Measurements from ENCODE around the gene NOS1AP.

NOS1AP gene

DNA sequence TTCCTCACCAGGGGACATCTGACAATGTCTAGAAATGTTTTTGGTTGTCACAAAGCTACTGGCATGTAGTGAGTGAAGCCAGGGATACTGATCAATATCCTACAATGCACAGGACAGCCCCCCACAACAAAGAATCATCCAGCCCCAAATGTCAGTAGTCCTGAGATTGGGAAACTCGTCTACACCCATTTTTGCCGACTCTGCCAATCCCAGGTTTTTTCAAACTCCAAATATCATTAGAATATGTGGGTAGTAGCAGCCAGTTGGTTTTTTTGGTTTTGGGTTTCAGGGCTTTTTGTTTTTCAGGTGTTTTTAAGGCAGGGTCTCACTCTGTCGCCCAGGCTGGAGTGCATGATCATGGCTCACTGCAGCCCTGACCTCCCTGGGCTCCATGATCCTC is 301.2 kb downstream of the NOS1AP start:
- Histone ChIP-seq H3K27me3 (ENCODE audit: insufficient read depth, low read length) (no peaks in the 10 kb centered on the region), H3K27ac (ENCODE audit: low read depth, low read length) (no peak overlapping the region)

DNA sequence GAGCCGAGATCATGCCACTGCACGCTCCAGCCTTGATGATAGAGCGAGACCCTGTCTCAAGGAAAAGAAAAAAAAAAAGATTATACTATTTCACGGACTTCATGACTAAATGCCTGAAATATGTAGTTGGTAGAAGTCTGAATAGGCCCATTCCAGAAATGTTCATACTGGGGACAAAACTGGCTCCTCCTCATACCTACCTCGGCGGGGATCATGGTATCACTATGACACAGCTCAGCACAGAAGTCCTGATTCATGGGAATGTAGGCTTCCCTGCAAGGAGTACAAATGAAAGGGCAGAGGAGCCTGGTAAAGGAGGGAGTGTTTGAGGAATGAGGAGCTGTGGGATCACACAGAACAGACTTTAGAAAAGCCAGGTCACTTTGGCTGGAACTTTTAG is 302.1 kb downstream of the NOS1AP start:
- peaks cover 12% of the 10 kb centered on the region for H3K4me1 ChIP-seq (ENCODE audit: control insufficient read depth, insufficient read depth, low read length, unreplicated experiment)
- H3K4me3 ChIP-seq (ENCODE audit: low read depth, low read length) = no peak overlapping the region
- H3K36me3 ChIP-seq (ENCODE audit: insufficient read depth, low read length) = no peaks in the 10 kb centered on the region
- no peaks in the 10 kb centered on the region for H3K79me2 ChIP-seq (ENCODE audit: control insufficient read depth, insufficient read depth, low read length, unreplicated experiment)
- no peak overlapping the region for H2AFZ ChIP-seq (ENCODE audit: low read length, unreplicated experiment)
- no peak overlapping the region for H3K27ac ChIP-seq (ENCODE audit: low read depth, low read length)
- H3K27me3 ChIP-seq (ENCODE audit: insufficient read depth, low read length) = no peaks in the 10 kb centered on the region

More for the DNA sequence above, 301.2 kb downstream of the NOS1AP start:
- Histone ChIP-seq H3K36me3 (ENCODE audit: insufficient read depth, low read length) (no peaks in the 10 kb centered on the region), H3K4me3 (ENCODE audit: low read depth, low read length) (no peak overlapping the region), H3K4me1 (ENCODE audit: control insufficient read depth, insufficient read depth, low read length, unreplicated experiment) (peaks cover 12% of the 10 kb centered on the region), H2AFZ (ENCODE audit: low read length, unreplicated experiment) (no peak overlapping the region), H3K79me2 (ENCODE audit: control insufficient read depth, insufficient read depth, low read length, unreplicated experiment) (no peaks in the 10 kb centered on the region)

GRCh38 chr1:162372159-162373071 is 302.9 kb downstream of the NOS1AP start:
- Histone ChIP-seq H3K36me3 (ENCODE audit: insufficient read depth, low read length) (no peaks in the 10 kb centered on the region), H3K27me3 (ENCODE audit: insufficient read depth, low read length) (no peaks in the 10 kb centered on the region), H3K4me3 (ENCODE audit: low read depth, low read length) (no peak overlapping the region), H3K27ac (ENCODE audit: low read depth, low read length) (no peak overlapping the region), H3K79me2 (ENCODE audit: control insufficient read depth, insufficient read depth, low read length, unreplicated experiment) (no peaks in the 10 kb centered on the region), H3K4me1 (ENCODE audit: control insufficient read depth, insufficient read depth, low read length, unreplicated experiment) (peaks cover 12% of the 10 kb centered on the region), H2AFZ (ENCODE audit: low read length, unreplicated experiment) (no peak overlapping the region)

DNA sequence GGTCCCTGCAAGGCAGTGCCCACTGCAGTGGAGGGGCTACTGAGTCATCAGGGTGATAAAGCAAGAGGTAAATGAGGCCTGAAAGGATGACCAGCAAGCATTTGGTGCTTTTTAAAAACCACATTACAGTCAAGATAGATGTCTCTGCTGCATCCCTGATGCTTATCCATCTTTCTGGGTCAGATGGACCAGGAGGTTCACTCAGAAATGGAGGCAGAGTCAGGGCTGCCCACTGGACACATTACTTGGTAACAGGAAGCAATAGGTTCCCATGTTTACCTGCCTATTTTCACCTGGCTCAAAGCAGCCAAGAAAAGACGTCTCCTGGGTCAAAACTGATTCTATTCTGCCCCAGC is 303.6 kb downstream of the NOS1AP start:
- no peaks in the 10 kb centered on the region for H3K79me2 ChIP-seq (ENCODE audit: control insufficient read depth, insufficient read depth, low read length, unreplicated experiment)
- no peak overlapping the region for H3K27ac ChIP-seq (ENCODE audit: low read depth, low read length)
- H3K36me3 ChIP-seq (ENCODE audit: insufficient read depth, low read length) = no peaks in the 10 kb centered on the region
- no peak overlapping the region for H2AFZ ChIP-seq (ENCODE audit: low read length, unreplicated experiment)
- H3K4me3 ChIP-seq (ENCODE audit: low read depth, low read length) = no peak overlapping the region
- H3K27me3 ChIP-seq (ENCODE audit: insufficient read depth, low read length) = no peaks in the 10 kb centered on the region
- H3K4me1 ChIP-seq (ENCODE audit: control insufficient read depth, insufficient read depth, low read length, unreplicated experiment) = peaks cover 12% of the 10 kb centered on the region

GRCh38 chr1:162373541-162374260 is 304.2 kb downstream of the NOS1AP start:
- Histone ChIP-seq H2AFZ (ENCODE audit: low read length, unreplicated experiment) (no peak overlapping the region), H3K27me3 (ENCODE audit: insufficient read depth, low read length) (no peaks in the 10 kb centered on the region), H3K79me2 (ENCODE audit: control insufficient read depth, insufficient read depth, low read length, unreplicated experiment) (no peaks in the 10 kb centered on the region), H3K27ac (ENCODE audit: low read depth, low read length) (no peak overlapping the region), H3K4me1 (ENCODE audit: control insufficient read depth, insufficient read depth, low read length, unreplicated experiment) (peaks cover 12% of the 10 kb centered on the region), H3K36me3 (ENCODE audit: insufficient read depth, low read length) (no peaks in the 10 kb centered on the region), H3K4me3 (ENCODE audit: low read depth, low read length) (no peak overlapping the region)

GRCh38 chr1:162374406-162374805 is 304.9 kb downstream of the NOS1AP start:
- no peak overlapping the region for H2AFZ ChIP-seq (ENCODE audit: low read length, unreplicated experiment)
- H3K27ac ChIP-seq (ENCODE audit: low read depth, low read length) = no peak overlapping the region
- H3K4me3 ChIP-seq (ENCODE audit: low read depth, low read length) = no peak overlapping the region
- H3K79me2 ChIP-seq (ENCODE audit: control insufficient read depth, insufficient read depth, low read length, unreplicated experiment) = no peaks in the 10 kb centered on the region
- no peaks in the 10 kb centered on the region for H3K36me3 ChIP-seq (ENCODE audit: insufficient read depth, low read length)
- no peaks in the 10 kb centered on the region for H3K27me3 ChIP-seq (ENCODE audit: insufficient read depth, low read length)
- H3K4me1 ChIP-seq (ENCODE audit: control insufficient read depth, insufficient read depth, low read length, unreplicated experiment) = peaks cover 12% of the 10 kb centered on the region

DNA sequence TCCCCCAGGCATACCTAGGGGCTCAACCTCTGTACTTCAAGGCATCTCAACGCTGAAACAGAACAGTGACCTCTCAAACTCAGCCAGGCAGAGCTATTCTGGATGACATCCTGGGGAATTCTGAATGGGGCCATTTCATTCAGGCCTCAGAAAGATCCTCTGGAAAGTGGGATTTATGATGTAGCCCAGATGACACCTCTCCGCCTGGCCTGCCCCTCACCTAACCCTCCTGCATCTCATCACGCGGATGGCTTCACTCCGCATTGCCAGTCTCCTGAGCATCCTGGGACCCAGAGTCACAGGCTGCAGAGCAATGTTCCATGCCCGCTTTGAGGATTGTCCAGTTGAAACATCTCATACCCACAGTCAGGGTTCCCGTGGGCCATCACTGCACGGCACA is 306.0 kb downstream of the NOS1AP start:
- H2AFZ ChIP-seq (ENCODE audit: low read length, unreplicated experiment) = no peak overlapping the region
- no peak overlapping the region for H3K27ac ChIP-seq (ENCODE audit: low read depth, low read length)
- H3K36me3 ChIP-seq (ENCODE audit: insufficient read depth, low read length) = no peaks in the 10 kb centered on the region
- H3K4me1 ChIP-seq (ENCODE audit: control insufficient read depth, insufficient read depth, low read length, unreplicated experiment) = peaks cover 12% of the 10 kb centered on the region
- no peaks in the 10 kb centered on the region for H3K27me3 ChIP-seq (ENCODE audit: insufficient read depth, low read length)
- H3K79me2 ChIP-seq (ENCODE audit: control insufficient read depth, insufficient read depth, low read length, unreplicated experiment) = no peaks in the 10 kb centered on the region
- H3K4me3 ChIP-seq (ENCODE audit: low read depth, low read length) = no peak overlapping the region

DNA sequence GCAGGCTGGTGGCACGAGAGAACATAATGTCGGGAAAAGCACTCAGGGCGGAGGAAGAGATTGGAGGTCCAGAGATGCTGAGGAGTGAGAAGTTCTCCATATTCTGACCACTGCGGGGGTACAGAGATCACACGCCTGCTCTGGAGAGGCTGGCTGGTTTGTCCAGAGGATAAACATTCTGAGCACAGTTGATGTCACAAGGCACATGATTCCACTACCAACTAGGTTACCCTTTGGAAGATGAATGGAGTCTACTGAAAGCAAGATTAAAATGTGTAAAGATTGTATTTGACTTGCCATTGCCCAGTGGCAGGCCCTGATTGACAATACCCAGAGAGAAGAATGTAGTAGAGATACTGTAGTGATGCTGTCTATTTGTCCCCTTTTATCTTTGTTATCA is 307.2 kb downstream of the NOS1AP start, which contains the start of gene SPATA46:
Gene SPATA46, minus strand, starts transcription at position 164 of the 400 bp plus-strand sequence. Its CDS starts 64 bp downstream, at position 100.
- H3K79me2 ChIP-seq (ENCODE audit: control insufficient read depth, insufficient read depth, low read length, unreplicated experiment) = no peaks in the 10 kb centered on the region
- no peak within 1 kb of the TSS for H3K4me3 ChIP-seq (ENCODE audit: low read depth, low read length)
- H3K27me3 ChIP-seq (ENCODE audit: insufficient read depth, low read length) = no peaks in the 10 kb centered on the region
- H3K36me3 ChIP-seq (ENCODE audit: insufficient read depth, low read length) = no peaks in the 10 kb centered on the region
- H3K27ac ChIP-seq (ENCODE audit: low read depth, low read length) = no peak within 1 kb of the TSS
- peaks cover 19% of the 10 kb centered on the region for H3K4me1 ChIP-seq (ENCODE audit: control insufficient read depth, insufficient read depth, low read length, unreplicated experiment)
- H2AFZ ChIP-seq (ENCODE audit: low read length, unreplicated experiment) = no peak within 1 kb of the TSS

DNA sequence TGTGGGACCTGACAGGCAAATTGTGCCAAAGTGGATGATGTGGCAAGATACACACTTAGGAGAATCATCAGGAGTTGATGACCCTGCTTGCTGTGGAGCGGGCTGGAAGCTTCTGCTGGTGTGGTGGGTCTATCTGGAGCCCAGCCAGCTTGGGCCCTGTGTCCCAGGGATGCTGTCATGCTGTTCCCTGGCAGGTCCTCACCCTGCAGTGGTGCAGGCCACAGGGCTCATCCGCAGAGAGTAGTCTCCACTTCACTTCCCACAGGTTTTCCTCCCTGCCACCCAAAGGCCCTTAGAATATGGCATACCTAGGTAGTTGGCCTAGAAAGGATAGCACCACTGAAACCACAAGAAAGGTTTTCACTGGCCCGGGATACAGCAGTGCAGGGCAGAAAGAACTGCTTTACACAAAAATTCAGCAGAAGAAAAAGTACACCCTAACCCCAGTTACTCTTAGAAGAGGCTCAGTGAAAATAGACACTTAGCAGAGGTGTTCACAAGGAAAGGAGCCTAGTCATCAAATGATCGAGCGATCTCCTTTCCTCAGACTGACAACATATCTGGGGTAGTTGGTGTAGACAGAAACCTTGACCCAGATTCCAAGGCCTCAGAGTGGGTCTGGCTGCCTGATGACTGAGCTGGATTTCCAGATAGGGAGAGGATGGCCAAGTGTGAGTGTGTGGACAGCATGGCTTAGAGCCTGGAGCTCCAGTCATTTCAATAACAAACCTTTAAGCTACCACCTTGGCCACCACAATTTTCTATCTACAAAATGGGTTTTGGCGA is 310.8 kb downstream of the NOS1AP start:
- Histone ChIP-seq H3K27me3 (ENCODE audit: insufficient read depth, low read length) (no peaks in the 10 kb centered on the region), H3K79me2 (ENCODE audit: control insufficient read depth, insufficient read depth, low read length, unreplicated experiment) (no peaks in the 10 kb centered on the region), H3K4me3 (ENCODE audit: low read depth, low read length) (no peak overlapping the region), H3K27ac (ENCODE audit: low read depth, low read length) (no peak overlapping the region), H3K36me3 (ENCODE audit: insufficient read depth, low read length) (no peaks in the 10 kb centered on the region), H2AFZ (ENCODE audit: low read length, unreplicated experiment) (no peak overlapping the region), H3K4me1 (ENCODE audit: control insufficient read depth, insufficient read depth, low read length, unreplicated experiment) (peaks cover 12% of the 10 kb centered on the region)

DNA sequence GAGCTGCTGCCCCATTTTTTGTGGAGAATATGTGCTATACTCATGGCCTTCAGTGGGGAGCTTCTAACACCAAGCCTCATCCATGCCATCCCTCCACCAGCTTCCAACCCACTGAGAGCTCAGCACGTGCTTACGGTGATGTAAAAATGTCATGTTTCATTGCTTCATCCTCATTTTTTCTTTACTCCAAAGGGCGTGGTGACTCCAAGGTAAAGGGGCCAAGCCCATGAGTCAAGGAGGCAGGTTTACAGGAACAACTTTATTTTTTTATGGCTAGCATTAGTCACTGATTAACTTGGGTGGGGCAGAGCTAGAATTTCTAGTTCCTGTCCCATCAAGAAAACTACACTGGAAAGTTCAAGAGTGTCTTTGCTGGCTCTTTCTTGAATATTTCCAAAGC is 311.9 kb downstream of the NOS1AP start, which contains the start of gene C1orf226:
Gene C1orf226, plus strand, starts transcription at position 346 of the 400 bp plus-strand sequence. CDS start 174 bp downstream, outside the sequence.
- Histone ChIP-seq H2AFZ (ENCODE audit: low read length, unreplicated experiment) (no peak within 1 kb of the TSS), H3K27me3 (ENCODE audit: insufficient read depth, low read length) (no peaks in the 10 kb centered on the region), H3K27ac (ENCODE audit: low read depth, low read length) (no peak within 1 kb of the TSS), H3K4me3 (ENCODE audit: low read depth, low read length) (no peak within 1 kb of the TSS), H3K4me1 (ENCODE audit: control insufficient read depth, insufficient read depth, low read length, unreplicated experiment) (peaks cover 12% of the 10 kb centered on the region), H3K79me2 (ENCODE audit: control insufficient read depth, insufficient read depth, low read length, unreplicated experiment) (no peaks in the 10 kb centered on the region), H3K36me3 (ENCODE audit: insufficient read depth, low read length) (no peaks in the 10 kb centered on the region)

Measured in ACC112 (cell line).